ENCODE data around the gene NAALADL2. TPM values are rescaled to one million over a fixed set of nuclear protein-coding genes. Genes with fewer than 3 reads are reported as not detected.
"Not testable (repeated sequence)": the region's sequence is repeated elsewhere in the genome, so short reads cannot be mapped to it uniquely, and the experiment has no call there.

The NAALADL2 gene
- total RNA-seq, 1 donor from 2014 or later, result 2.9 TPM

DNA sequence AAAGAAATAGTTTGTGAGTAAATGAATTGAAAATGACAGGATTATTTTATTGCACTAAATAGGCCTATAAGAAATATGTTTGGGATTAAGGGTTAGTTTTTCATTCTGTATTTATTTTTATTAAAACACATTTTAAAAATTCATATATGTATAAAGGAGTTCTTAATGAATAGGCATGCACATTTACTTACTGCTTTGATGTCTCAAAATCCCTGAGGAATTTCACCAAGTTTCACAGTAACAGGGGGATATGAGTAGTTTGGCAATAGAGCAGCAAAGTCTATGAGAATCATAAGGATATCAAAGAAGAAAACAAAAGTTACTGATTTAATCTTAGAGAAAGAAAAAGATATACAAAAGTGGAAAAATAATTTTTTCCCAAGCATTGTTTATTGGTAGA lies 411.7 kb downstream of the NAALADL2 start:
- DNase-seq (ENCODE audit: low read depth), result no peak
- H3K4me3 ChIP-seq (ENCODE audit: low read depth, low read length), result no peak overlapping the region
- TF ChIP-seq, protein P1, sequence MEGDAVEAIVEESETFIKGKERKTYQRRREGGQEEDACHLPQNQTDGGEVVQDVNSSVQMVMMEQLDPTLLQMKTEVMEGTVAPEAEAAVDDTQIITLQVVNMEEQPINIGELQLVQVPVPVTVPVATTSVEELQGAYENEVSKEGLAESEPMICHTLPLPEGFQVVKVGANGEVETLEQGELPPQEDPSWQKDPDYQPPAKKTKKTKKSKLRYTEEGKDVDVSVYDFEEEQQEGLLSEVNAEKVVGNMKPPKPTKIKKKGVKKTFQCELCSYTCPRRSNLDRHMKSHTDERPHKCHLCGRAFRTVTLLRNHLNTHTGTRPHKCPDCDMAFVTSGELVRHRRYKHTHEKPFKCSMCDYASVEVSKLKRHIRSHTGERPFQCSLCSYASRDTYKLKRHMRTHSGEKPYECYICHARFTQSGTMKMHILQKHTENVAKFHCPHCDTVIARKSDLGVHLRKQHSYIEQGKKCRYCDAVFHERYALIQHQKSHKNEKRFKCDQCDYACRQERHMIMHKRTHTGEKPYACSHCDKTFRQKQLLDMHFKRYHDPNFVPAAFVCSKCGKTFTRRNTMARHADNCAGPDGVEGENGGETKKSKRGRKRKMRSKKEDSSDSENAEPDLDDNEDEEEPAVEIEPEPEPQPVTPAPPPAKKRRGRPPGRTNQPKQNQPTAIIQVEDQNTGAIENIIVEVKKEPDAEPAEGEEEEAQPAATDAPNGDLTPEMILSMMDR (conservative IDR thresholded peaks at IDR 0.05; ENCODE audit: low read depth, low read length), result no peak

DNA sequence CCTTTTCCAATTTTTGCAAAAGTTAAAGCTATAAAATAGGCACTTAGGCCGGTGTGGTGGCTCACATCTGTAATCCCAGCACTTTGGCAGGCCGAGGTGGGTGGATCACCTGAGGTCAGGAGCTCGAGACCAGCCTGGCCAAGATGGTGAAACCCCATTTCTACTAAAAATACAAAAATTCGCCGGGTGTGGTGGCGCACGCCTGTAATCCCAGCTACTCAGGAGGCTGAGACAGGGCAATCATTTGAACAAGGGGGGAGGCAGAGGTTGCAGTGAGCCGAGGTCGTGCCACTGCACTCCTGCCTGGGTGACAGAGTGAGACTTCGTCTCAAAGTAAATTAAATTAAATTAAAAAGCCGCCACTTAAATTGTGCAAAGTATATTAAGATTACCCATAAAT lies 412.3 kb downstream of the NAALADL2 start:
- DNase-seq (ENCODE audit: low read depth); H3K4me3 ChIP-seq (ENCODE audit: low read depth, low read length): not testable (repeated sequence)

DNA sequence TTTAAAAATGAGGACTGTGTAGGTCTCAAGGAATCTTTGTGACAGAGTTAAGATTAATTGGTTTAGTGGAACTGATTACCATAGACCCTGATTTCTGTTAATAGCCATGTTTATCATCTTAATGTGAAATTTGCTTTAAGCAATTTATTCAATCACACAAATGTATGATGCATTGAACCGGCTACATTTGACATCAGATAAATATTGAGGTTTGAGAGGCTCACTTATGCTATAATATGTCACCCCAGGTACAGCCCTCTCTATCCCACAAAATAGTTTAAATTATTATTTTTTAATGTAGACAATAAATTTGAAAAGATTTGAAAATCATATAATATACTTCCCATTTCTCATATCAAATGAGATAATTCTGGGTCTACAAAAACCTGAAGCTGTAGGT lies 413.3 kb downstream of the NAALADL2 start:
- no peak for DNase-seq (ENCODE audit: low read depth)
- TF ChIP-seq, protein P1 (conservative IDR thresholded peaks at IDR 0.05; ENCODE audit: low read depth, low read length), result no peak

DNA sequence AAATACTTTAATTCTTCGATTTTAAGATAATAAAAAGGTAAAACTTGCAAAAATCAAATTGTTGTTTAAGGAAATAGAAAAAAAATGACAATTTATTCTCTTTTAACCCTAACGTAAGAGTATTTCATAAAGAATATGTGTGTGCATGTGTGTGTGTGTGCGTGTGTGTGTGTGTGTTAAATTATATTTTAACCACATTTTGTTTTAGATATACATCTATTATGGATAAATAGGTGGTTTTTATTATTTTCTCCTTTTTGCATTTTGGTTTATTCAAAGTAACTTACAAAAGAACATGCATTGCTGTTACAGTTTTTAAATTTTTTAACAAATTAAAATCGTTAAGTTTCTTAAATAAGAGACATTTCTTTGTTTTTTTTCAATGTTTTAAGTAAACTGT lies 414.4 kb downstream of the NAALADL2 start:
- TF ChIP-seq, protein P1 (conservative IDR thresholded peaks at IDR 0.05; ENCODE audit: low read depth, low read length), result no peak

More for the DNA sequence above, 413.3 kb downstream of the NAALADL2 start:
- H3K4me3 ChIP-seq (ENCODE audit: low read depth, low read length), result no peak overlapping the region

DNA sequence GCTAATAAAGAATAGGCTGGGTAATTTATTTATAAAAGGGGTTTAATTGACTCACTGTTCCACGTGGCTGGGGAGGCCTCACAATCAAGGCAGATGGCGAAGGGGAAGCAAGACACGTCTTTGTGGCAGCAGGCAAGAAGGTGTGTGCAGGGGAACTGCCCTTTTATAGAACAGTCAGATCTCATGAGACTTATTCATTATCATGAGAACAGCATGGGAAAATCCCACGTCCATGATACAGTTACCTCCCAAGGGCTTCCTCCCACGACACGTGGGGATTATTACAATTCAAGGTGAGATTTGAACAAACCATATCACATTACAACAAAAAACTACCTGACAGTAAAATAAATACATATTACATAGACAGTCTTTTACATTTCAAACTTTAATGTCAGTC lies 414.9 kb downstream of the NAALADL2 start:
- no peak overlapping the region for H3K4me3 ChIP-seq (ENCODE audit: low read depth, low read length)
- TF ChIP-seq, protein P1 (conservative IDR thresholded peaks at IDR 0.05; ENCODE audit: low read depth, low read length), result no peak
- DNase-seq (ENCODE audit: low read depth), result no peak

More for the DNA sequence above, 414.4 kb downstream of the NAALADL2 start:
- DNase-seq (ENCODE audit: low read depth), result no peak
- no peak overlapping the region for H3K4me3 ChIP-seq (ENCODE audit: low read depth, low read length)

DNA sequence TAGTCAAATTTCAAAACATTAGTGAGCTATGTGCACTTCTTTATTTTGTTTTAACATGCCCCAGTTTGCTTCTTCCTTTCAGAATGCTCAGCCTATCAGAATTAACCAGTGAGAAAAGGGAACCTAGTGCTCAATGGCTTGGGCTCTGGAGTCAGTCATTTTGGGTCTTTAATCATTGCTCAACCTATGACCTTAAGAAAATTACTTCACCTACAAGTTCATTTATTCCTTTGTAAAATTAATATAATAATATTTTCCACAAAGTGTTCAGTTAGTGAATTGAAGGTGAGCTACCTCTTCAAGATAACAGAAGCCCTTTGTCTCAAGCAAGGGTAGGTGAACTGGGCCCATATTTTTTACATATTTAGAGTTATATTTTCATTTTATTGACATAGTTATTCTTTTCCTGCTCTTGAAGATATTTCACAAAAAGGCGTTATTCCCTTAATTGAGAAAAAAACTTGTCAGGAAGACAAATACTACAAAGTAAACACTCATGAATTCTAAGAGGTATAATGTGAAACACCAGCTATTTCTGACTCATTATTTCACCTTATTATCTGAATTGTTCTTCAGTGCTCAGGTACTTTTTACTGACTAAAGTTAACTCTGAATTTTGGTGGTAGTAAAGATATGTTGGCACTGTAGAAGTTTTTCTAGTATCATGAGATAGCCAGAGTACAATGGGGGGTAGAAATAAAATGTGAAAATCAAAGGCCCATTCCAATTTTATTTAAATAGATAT lies 415.5 kb downstream of the NAALADL2 start:
- TF ChIP-seq, protein P1 (conservative IDR thresholded peaks at IDR 0.05; ENCODE audit: low read depth, low read length), result no peak
- no peak for DNase-seq (ENCODE audit: low read depth)
- no peak overlapping the region for H3K4me3 ChIP-seq (ENCODE audit: low read depth, low read length)

DNA sequence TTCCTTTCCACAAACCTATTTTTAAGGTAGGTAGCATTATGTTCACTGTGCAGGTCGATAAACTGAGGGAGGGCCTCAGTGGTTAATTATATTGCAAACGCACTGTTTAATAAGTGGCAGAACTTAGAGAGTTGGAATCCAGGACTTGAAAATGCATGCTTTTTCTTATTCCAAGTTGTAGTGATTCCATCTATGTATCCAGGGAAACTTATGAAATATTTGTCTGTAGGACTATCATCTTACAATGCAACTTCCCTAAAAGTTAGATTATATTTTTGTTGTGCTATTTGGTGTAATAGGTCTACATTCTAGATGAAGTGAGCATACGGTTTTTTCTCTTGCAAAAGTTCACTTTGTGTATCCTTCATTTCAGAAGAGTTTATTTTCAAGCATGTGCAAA lies 419.5 kb downstream of the NAALADL2 start:
- H3K4me3 ChIP-seq (ENCODE audit: low read depth, low read length), result no peak overlapping the region
- no peak for DNase-seq (ENCODE audit: low read depth)
- TF ChIP-seq, protein P1 (conservative IDR thresholded peaks at IDR 0.05; ENCODE audit: low read depth, low read length), result no peak

Measured in epithelial cell of proximal tubule (primary cell).